HepG2 (cell line): Measurements from ENCODE around the gene TMEM273. TPM values are rescaled to one million over a fixed set of nuclear protein-coding genes. Genes with fewer than 3 reads are reported as not detected.

ENCODE experiments used
- ATAC-seq: fragments of 200-7000 bp; cut with Tn5 transposase; 3 replicates; pipeline ENCODE4 v1.9.1; 2020; ENCODE audit warnings: mild to moderate bottlenecking, moderate library complexity
- BruUV-seq: library from RNA; stranded (reverse); fragments of 400-500 nt; replicated peaks from 2 replicates; lab custom pipeline; 2021; lab: Mats Ljungman, UMichigan
- CTCF ChIA-PET: fragments of 300-600 bp; formaldehyde crosslinking; extraction: SDS; loops from one replicate; lab custom pipeline; 2021; ENCODE audit warnings: low total read pairs, inconsistent platforms, low intra/inter-chr PET ratio; lab: Yijun Ruan, JAX
- POLR2A ChIA-PET: fragments of 350-600 bp; sonication (Branson Sonifier 250); formaldehyde crosslinking; loops from one replicate; lab custom pipeline; 2020; ENCODE audit warnings: antibody characterized with exemption, inconsistent platforms; lab: Yijun Ruan, JAX
- DNase-seq: peaks from one replicate; pipeline ENCODE4 v3.0.0-alpha.2; 2015; ENCODE audit warnings: low spot score
- FAIRE-seq: peaks from 3 replicates; lab custom pipeline; 2011; peaks lifted over from hg19 to GRCh38; lab: Jason Lieb, UNC
- H2AFZ ChIP-seq: one replicate; pipeline ENCODE4 v1.6.1; 2011; ENCODE audit warnings: low read length, inconsistent platforms
- H3K27ac ChIP-seq: fragments of 300-600 bp; 3 replicates; pipeline ENCODE4 v1.8.0; 2011; ENCODE audit warnings: mixed run types, mild to moderate bottlenecking, mixed read lengths, low read length, inconsistent platforms; ENCODE audit not compliant: insufficient read depth; ENCODE audit errors: extremely low read length
- H3K27me3 ChIP-seq, 2 experiments: fragments of 200-600 bp in 1 of 2; 2 replicates in 1 of 2; 3 replicates in 1 of 2; pipeline versions ENCODE4 v1.6.0 to v1.8.0; 2011; ENCODE audit warnings: low read length in 2 of 2, mild to moderate bottlenecking in 2 of 2, moderate library complexity in 2 of 2, inconsistent platforms in 1 of 2; ENCODE audit not compliant: insufficient read depth in 2 of 2, control insufficient read depth in 1 of 2
- H3K36me3 ChIP-seq, 2 experiments: fragments of 200-600 bp in 1 of 2; replicated peaks in 1 of 2; 2 replicates in 1 of 2; 3 replicates in 1 of 2; pipeline versions ENCODE4 v1.5.1 to v1.8.0; 2011; ENCODE audit warnings: low read length in 2 of 2, inconsistent platforms in 1 of 2; ENCODE audit not compliant: insufficient read depth in 2 of 2, control insufficient read depth in 1 of 2
- H3K4me1 ChIP-seq: 2 replicates; pipeline ENCODE4 v1.5.1; 2012; ENCODE audit warnings: low read length, inconsistent platforms; ENCODE audit not compliant: insufficient read depth
- H3K4me2 ChIP-seq: 2 replicates; pipeline ENCODE4 v1.6.0; 2011; ENCODE audit warnings: low read depth, low read length, inconsistent platforms
- H3K4me3 ChIP-seq, 3 experiments: fragments of 200-600 bp in 1 of 3; sonication (generic), shearing (Covaris generic) in 1 of 3; replicated peaks in 1 of 3; 2 replicates each; pipeline ENCODE4 v1.5.1; 2011 to 2016; ENCODE audit warnings: low read length in 3 of 3, inconsistent platforms in 2 of 3, low read depth in 2 of 3, mild to moderate bottlenecking in 2 of 3, control low read depth in 1 of 3, mixed read lengths in 1 of 3; ENCODE audit not compliant: insufficient read depth in 1 of 3
- H3K79me2 ChIP-seq: one replicate; pipeline ENCODE4 v1.6.1; 2011; ENCODE audit warnings: low read length, inconsistent platforms; ENCODE audit not compliant: insufficient read depth
- H3K9ac ChIP-seq: 2 replicates; pipeline ENCODE4 v1.6.0; 2011; ENCODE audit warnings: mild to moderate bottlenecking, low read depth, low read length, inconsistent platforms; ENCODE audit not compliant: insufficient read depth
- H3K9me3 ChIP-seq: 2 replicates; pipeline ENCODE4 v1.5.1; 2012; ENCODE audit warnings: mild to moderate bottlenecking, low read length
- H4K20me1 ChIP-seq: 2 replicates; pipeline ENCODE4 v1.6.0; 2011; ENCODE audit warnings: inconsistent platforms, mild to moderate bottlenecking, low read length, moderate library complexity; ENCODE audit not compliant: insufficient read depth
- ATF2 ChIP-seq: sonication (generic); formaldehyde crosslinking; IDR thresholded peaks from 2 replicates; pipeline ENCODE4 v1.4.0; 2020; ENCODE audit warnings: missing genetic modification reagents
- GATAD2A ChIP-seq: IDR thresholded peaks from 2 replicates; pipeline ENCODE4 v1.6.1; 2016
- GLI4 ChIP-seq: sonication (generic); formaldehyde crosslinking; IDR thresholded peaks from 2 replicates; pipeline ENCODE4 v1.5.1; 2020; ENCODE audit warnings: missing genetic modification reagents, mild to moderate bottlenecking, moderate library complexity, borderline replicate concordance
- KLF15 ChIP-seq: sonication (generic); formaldehyde crosslinking; IDR thresholded peaks from 2 replicates; pipeline ENCODE4 v1.8.1; 2023; ENCODE audit warnings: borderline replicate concordance, mild to moderate bottlenecking, inconsistent platforms, missing genetic modification reagents, mixed read lengths
- KLF6 ChIP-seq: IDR thresholded peaks from 2 replicates; pipeline ENCODE4 v1.8.0; 2016; ENCODE audit warnings: missing biosample characterization, missing genetic modification reagents
- SRSF9 ChIP-seq: fragments of 200-400 bp; formaldehyde crosslinking; IDR thresholded peaks from 2 replicates; pipeline ENCODE4 v1.6.1; 2018; ENCODE audit warnings: borderline replicate concordance, mild to moderate bottlenecking, low read depth, low read length; ENCODE audit not compliant: insufficient read depth, poor library complexity, severe bottlenecking
- TBX3 ChIP-seq: fragments of 450-650 bp; IDR thresholded peaks from 2 replicates; pipeline ENCODE4 v1.6.1; 2017; ENCODE audit warnings: antibody characterized with exemption, mild to moderate bottlenecking, inconsistent platforms, borderline replicate concordance
- ZNF224 ChIP-seq: sonication (generic); formaldehyde crosslinking; IDR thresholded peaks from 2 replicates; pipeline ENCODE4 v1.5.0; 2020; ENCODE audit warnings: mild to moderate bottlenecking, missing genetic modification reagents
- ZNF234 ChIP-seq: sonication (generic); formaldehyde crosslinking; conservative IDR thresholded peaks from 2 replicates; pipeline ENCODE4 v1.5.1; 2020; ENCODE audit warnings: mild to moderate bottlenecking, missing genetic modification reagents
- ZNF326 ChIP-seq: sonication (generic); formaldehyde crosslinking; IDR thresholded peaks from 2 replicates; pipeline ENCODE4 v1.4.0; 2020; ENCODE audit warnings: missing genetic modification reagents, borderline replicate concordance
- WGBS: methylation state at CpG from one replicate; pipeline ENCODE4 v1.1.6; 2017; ENCODE audit warnings: low lambda C conversion rate; 5-methylcytosine and 5-hydroxymethylcytosine counted together
- in situ Hi-C: cut with HindIII; loops from 2 replicates; pipeline ENCODE4 v1.10.0; 2017; ENCODE audit warnings: low pct_unique_long_range_greater_than_20kb; ENCODE audit not compliant: extremely low pct_ligation_motif_present
- intact Hi-C: fragments of 100-400 bp; cut with micrococcal nuclease; formaldehyde crosslinking; loops from one replicate; pipeline ENCODE4 v1.10.0; 2022; ENCODE audit not compliant: unreplicated experiment
- polyA plus RNA-seq, 8 experiments: library from polyadenylated mRNA; depleted of rRNA in 3 of 8; stranded (reverse) in 7 of 8; unstranded in 1 of 8; fragments of >200 nt; fragmentation: Illumina TruSeq in 4 of 8; extraction: Trizol in 4 of 8; gene quantifications; 2 replicates each; pipeline versions ENCODE4 v1.2.1 to v1.2.3, GENCODE V29; 2011 to 2016; ENCODE audit warnings: low read depth in 4 of 8, missing spikeins in 1 of 8, mixed read lengths in 1 of 8; ENCODE audit not compliant: insufficient read depth in 1 of 8
- total RNA-seq, 5 experiments: library from RNA; depleted of rRNA; stranded (reverse); fragments of >200 nt; fragmentation: Illumina TruSeq; extraction: Trizol; gene quantifications; 2 replicates each; pipeline ENCODE4 v1.2.3, GENCODE V29; 2016; ENCODE audit warnings: low read depth in 1 of 5
- TF ChIP-seq, protein P1 (sequence below): sonication (generic); formaldehyde crosslinking; IDR thresholded peaks from 2 replicates; pipeline ENCODE4 v1.4.0; 2020; ENCODE audit warnings: missing genetic modification reagents, borderline replicate concordance
- TF ChIP-seq, protein P2 (sequence below): sonication (generic); formaldehyde crosslinking; conservative IDR thresholded peaks from 2 replicates; pipeline ENCODE4 v1.4.0; 2020; ENCODE audit warnings: mild to moderate bottlenecking, missing genetic modification reagents, moderate library complexity
- TF ChIP-seq, protein P3 (sequence below): sonication (generic); formaldehyde crosslinking; IDR thresholded peaks from 2 replicates; pipeline ENCODE4 v1.8.1; 2023; ENCODE audit warnings: mild to moderate bottlenecking, inconsistent platforms, moderate library complexity, missing genetic modification reagents, borderline replicate concordance

TMEM273 gene
- total and polyA plus RNA-seq, 2 of the 13 experiments (the other 11 are each of a cell fraction or from before 2014, with no cell fraction given): not detected

- no peaks in the 10 kb centered on the region for H3K79me2 ChIP-seq
- no peak overlapping the region for H3K27ac ChIP-seq
- in situ Hi-C loops: no loop called here
- H3K4me2 ChIP-seq: no peak overlapping the region
- ChIA-PET CTCF (no interaction called here), POLR2A (no interaction called here)
- H2AFZ ChIP-seq: no peak overlapping the region
- H3K36me3 ChIP-seq: no peaks in the 10 kb centered on the region
- intact Hi-C loops: no loop called here
- FAIRE-seq (no peak), ATAC-seq (no peak), DNase-seq (no peak)
- H3K27me3 ChIP-seq: no peaks in the 10 kb centered on the region
- 26% methylated on average over 4 of the region's 4 CpGs for WGBS
- H3K9ac ChIP-seq: no peak overlapping the region
- H3K4me3 ChIP-seq: no peak overlapping the region
- no peaks in the 10 kb centered on the region for H3K9me3 ChIP-seq
- BruUV-seq: no TSS peak
- H4K20me1 ChIP-seq: no peaks in the 10 kb centered on the region
- H3K4me1 ChIP-seq: no peaks in the 10 kb centered on the region
- no peak for TF ChIP-seq TBX3
- no peak for TF ChIP-seq KLF6
- TF ChIP-seq, protein P1, sequence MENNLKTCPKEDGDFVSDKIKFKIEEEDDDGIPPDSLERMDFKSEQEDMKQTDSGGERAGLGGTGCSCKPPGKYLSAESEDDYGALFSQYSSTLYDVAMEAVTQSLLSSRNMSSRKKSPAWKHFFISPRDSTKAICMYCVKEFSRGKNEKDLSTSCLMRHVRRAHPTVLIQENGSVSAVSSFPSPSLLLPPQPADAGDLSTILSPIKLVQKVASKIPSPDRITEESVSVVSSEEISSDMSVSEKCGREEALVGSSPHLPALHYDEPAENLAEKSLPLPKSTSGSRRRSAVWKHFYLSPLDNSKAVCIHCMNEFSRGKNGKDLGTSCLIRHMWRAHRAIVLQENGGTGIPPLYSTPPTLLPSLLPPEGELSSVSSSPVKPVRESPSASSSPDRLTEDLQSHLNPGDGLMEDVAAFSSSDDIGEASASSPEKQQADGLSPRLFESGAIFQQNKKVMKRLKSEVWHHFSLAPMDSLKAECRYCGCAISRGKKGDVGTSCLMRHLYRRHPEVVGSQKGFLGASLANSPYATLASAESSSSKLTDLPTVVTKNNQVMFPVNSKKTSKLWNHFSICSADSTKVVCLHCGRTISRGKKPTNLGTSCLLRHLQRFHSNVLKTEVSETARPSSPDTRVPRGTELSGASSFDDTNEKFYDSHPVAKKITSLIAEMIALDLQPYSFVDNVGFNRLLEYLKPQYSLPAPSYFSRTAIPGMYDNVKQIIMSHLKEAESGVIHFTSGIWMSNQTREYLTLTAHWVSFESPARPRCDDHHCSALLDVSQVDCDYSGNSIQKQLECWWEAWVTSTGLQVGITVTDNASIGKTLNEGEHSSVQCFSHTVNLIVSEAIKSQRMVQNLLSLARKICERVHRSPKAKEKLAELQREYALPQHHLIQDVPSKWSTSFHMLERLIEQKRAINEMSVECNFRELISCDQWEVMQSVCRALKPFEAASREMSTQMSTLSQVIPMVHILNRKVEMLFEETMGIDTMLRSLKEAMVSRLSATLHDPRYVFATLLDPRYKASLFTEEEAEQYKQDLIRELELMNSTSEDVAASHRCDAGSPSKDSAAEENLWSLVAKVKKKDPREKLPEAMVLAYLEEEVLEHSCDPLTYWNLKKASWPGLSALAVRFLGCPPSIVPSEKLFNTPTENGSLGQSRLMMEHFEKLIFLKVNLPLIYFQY (CRISPR knock-in tag): no peak
- TF ChIP-seq ZNF224 (CRISPR knock-in tag): no peak
- TF ChIP-seq, protein P2, sequence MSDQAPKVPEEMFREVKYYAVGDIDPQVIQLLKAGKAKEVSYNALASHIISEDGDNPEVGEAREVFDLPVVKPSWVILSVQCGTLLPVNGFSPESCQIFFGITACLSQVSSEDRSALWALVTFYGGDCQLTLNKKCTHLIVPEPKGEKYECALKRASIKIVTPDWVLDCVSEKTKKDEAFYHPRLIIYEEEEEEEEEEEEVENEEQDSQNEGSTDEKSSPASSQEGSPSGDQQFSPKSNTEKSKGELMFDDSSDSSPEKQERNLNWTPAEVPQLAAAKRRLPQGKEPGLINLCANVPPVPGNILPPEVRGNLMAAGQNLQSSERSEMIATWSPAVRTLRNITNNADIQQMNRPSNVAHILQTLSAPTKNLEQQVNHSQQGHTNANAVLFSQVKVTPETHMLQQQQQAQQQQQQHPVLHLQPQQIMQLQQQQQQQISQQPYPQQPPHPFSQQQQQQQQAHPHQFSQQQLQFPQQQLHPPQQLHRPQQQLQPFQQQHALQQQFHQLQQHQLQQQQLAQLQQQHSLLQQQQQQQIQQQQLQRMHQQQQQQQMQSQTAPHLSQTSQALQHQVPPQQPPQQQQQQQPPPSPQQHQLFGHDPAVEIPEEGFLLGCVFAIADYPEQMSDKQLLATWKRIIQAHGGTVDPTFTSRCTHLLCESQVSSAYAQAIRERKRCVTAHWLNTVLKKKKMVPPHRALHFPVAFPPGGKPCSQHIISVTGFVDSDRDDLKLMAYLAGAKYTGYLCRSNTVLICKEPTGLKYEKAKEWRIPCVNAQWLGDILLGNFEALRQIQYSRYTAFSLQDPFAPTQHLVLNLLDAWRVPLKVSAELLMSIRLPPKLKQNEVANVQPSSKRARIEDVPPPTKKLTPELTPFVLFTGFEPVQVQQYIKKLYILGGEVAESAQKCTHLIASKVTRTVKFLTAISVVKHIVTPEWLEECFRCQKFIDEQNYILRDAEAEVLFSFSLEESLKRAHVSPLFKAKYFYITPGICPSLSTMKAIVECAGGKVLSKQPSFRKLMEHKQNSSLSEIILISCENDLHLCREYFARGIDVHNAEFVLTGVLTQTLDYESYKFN (CRISPR knock-in tag): no peak
- TF ChIP-seq GATAD2A (CRISPR knock-in tag): no peak
- TF ChIP-seq ZNF326 (CRISPR knock-in tag): no peak
- TF ChIP-seq KLF15 (CRISPR knock-in tag): no peak
- TF ChIP-seq GLI4 (CRISPR knock-in tag): no peak
- no peak for TF ChIP-seq ATF2 (CRISPR knock-in tag)
- TF ChIP-seq SRSF9: no peak
- no peak for TF ChIP-seq ZNF234 (CRISPR knock-in tag)
- TF ChIP-seq, protein P3, sequence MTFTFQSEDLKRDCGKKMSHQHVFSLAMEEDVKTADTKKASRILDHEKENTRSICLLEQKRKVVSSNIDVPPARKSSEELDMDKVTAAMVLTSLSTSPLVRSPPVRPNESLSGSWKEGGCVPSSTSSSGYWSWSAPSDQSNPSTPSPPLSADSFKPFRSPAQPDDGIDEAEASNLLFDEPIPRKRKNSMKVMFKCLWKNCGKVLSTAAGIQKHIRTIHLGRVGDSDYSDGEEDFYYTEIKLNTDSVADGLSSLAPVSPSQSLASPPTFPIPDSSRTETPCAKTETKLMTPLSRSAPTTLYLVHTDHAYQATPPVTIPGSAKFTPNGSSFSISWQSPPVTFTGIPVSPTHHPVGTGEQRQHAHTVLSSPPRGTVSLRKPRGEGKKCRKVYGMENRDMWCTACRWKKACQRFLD: no peak
Measured at GRCh38 chr10:49152037-49152436, 36.2 kb downstream of the TMEM273 start.
